WERI-Rb-1 (cell line): ENCODE data around the gene FLYWCH1.

Experiments used
- DNase-seq: peaks from one replicate; pipeline ENCODE4 v3.0.0-alpha.2; 2020
- H3K27ac ChIP-seq: fragments of 250-450 bp; sonication (Bioruptor Pico); 2 replicates; pipeline ENCODE4 v1.5.1; 2020; ENCODE audit warnings: mild to moderate bottlenecking, moderate library complexity
- H3K27me3 ChIP-seq: fragments of 250-450 bp; sonication (Bioruptor Pico); 2 replicates; pipeline ENCODE4 v1.5.1; 2021; ENCODE audit warnings: mild to moderate bottlenecking, low read depth, moderate library complexity; ENCODE audit not compliant: insufficient read depth, severe bottlenecking
- H3K36me3 ChIP-seq: fragments of 250-450 bp; sonication (Bioruptor Pico); 2 replicates; pipeline ENCODE4 v1.5.1; 2020; ENCODE audit warnings: mild to moderate bottlenecking, moderate library complexity
- H3K4me3 ChIP-seq: 2 replicates; pipeline ENCODE4 v1.5.1; 2011; ENCODE audit warnings: low read depth, mild to moderate bottlenecking, control low read depth, low read length
- H3K9me3 ChIP-seq: fragments of 250-450 bp; sonication (Bioruptor Pico); 2 replicates; pipeline ENCODE4 v1.5.1; 2021; ENCODE audit warnings: mild to moderate bottlenecking, moderate library complexity; ENCODE audit not compliant: severe bottlenecking
- TF ChIP-seq, protein P1 (sequence below): IDR thresholded peaks from 2 replicates; pipeline ENCODE4 v1.5.1; 2011; ENCODE audit warnings: low read depth, mild to moderate bottlenecking, control low read depth, inconsistent platforms, low read length

The FLYWCH1 gene

DNA sequence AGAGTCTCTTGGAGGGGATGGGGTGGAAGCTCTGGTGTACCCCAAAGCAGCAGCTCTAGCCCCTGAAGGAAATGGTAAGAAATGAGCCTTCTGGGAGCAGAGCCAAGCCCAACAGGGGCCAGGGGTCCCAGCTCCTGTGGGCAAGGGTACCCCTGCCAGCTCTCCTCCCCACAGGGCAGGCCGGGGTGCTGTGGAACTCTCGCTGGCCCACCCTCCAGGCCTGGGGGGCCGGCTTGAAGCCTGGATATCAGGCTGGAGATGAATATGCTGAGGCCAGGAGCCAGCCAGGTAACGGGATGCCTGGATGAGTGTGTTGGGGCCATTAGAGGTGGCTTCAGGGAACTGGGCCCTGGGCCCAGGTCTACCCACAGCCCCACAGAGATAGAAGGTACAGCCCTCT, 88.8 kb downstream of the FLYWCH1 start:
- TF ChIP-seq, protein P1, sequence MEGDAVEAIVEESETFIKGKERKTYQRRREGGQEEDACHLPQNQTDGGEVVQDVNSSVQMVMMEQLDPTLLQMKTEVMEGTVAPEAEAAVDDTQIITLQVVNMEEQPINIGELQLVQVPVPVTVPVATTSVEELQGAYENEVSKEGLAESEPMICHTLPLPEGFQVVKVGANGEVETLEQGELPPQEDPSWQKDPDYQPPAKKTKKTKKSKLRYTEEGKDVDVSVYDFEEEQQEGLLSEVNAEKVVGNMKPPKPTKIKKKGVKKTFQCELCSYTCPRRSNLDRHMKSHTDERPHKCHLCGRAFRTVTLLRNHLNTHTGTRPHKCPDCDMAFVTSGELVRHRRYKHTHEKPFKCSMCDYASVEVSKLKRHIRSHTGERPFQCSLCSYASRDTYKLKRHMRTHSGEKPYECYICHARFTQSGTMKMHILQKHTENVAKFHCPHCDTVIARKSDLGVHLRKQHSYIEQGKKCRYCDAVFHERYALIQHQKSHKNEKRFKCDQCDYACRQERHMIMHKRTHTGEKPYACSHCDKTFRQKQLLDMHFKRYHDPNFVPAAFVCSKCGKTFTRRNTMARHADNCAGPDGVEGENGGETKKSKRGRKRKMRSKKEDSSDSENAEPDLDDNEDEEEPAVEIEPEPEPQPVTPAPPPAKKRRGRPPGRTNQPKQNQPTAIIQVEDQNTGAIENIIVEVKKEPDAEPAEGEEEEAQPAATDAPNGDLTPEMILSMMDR = no peak

More for the DNA sequence above, 88.8 kb downstream of the FLYWCH1 start:
- H3K4me3 ChIP-seq = no peak overlapping the region
- no peaks in the 10 kb centered on the region for H3K27me3 ChIP-seq
- no peak for DNase-seq
- no peaks in the 10 kb centered on the region for H3K9me3 ChIP-seq
- H3K27ac ChIP-seq = no peak overlapping the region
- no peaks in the 10 kb centered on the region for H3K36me3 ChIP-seq
